ENCODE results near the gene RUNX2.

Gene RUNX2

DNA sequence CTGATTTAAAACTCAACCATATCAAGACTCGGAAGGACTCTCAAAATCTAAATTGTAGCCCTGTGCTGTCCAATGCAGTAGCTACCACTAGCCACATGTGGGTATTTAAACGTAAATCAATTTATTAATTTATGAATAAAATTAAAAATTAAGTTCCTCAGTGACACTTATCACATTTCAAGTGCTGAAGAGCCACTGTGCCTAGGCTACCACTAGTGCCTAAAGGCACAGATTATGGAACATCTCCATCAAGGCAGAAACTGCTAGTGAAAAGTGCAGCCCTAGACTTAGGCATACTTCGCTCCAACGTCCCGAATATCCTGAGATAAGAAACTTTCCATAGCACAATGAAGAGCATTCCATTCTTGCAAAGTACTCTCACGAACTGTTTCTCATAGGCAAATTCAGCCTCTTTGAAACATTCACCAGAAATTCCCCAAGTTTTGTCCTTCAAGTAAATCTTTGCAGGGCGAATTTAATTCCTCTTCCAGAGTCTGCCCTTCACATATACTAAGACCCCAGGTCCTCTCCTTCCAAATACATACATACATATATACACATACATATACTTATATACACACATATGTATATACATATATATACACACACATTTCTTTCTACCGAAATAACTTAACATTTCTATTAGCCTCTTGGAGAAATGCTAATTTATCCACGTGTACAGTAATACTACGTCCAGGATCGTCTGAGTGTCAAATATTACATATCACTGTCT is 48.3 kb downstream of the RUNX2 start:
- TF ChIP-seq, protein P1, sequence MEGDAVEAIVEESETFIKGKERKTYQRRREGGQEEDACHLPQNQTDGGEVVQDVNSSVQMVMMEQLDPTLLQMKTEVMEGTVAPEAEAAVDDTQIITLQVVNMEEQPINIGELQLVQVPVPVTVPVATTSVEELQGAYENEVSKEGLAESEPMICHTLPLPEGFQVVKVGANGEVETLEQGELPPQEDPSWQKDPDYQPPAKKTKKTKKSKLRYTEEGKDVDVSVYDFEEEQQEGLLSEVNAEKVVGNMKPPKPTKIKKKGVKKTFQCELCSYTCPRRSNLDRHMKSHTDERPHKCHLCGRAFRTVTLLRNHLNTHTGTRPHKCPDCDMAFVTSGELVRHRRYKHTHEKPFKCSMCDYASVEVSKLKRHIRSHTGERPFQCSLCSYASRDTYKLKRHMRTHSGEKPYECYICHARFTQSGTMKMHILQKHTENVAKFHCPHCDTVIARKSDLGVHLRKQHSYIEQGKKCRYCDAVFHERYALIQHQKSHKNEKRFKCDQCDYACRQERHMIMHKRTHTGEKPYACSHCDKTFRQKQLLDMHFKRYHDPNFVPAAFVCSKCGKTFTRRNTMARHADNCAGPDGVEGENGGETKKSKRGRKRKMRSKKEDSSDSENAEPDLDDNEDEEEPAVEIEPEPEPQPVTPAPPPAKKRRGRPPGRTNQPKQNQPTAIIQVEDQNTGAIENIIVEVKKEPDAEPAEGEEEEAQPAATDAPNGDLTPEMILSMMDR (IDR thresholded peaks at IDR 0.05; ENCODE audit: low read length) = no peak
- TF ChIP-seq EZH2 (IDR thresholded peaks at IDR 0.05; ENCODE audit: borderline replicate concordance, low read length) = no peak
- peak overlapping the region; percentile 75 for H3K4me3 ChIP-seq (ENCODE audit: low read depth, low read length, poor library complexity, severe bottlenecking)
- no peaks in the 10 kb centered on the region for H3K9me3 ChIP-seq (ENCODE audit: low read length)
- H3K79me2 ChIP-seq (ENCODE audit: insufficient read depth, low read length) = no peaks in the 10 kb centered on the region
- H3K4me2 ChIP-seq (ENCODE audit: low read length) = peak overlapping the region; percentile 73
- no peaks in the 10 kb centered on the region for H3F3A ChIP-seq (ENCODE audit: insufficient read depth, low read length)
- peak overlapping the region; percentile 85 for H3K9ac ChIP-seq (ENCODE audit: low read length)
- peaks cover 17% of the 10 kb centered on the region for H3K4me1 ChIP-seq (ENCODE audit: insufficient read depth, low read length, severe bottlenecking)
- no peak overlapping the region for H3K27ac ChIP-seq (ENCODE audit: low read depth, low read length, poor library complexity, severe bottlenecking)
- peak overlapping the region; percentile 29 for H2AFZ ChIP-seq (ENCODE audit: low read length)
- H3K9me2 ChIP-seq (ENCODE audit: low read depth, low read length) = no peaks in the 10 kb centered on the region
- H3K27me3 ChIP-seq (ENCODE audit: insufficient read depth, low read length) = no peaks in the 10 kb centered on the region
- H3K36me3 ChIP-seq (ENCODE audit: insufficient read depth, low read length) = no peaks in the 10 kb centered on the region
- no peaks in the 10 kb centered on the region for H4K20me1 ChIP-seq (ENCODE audit: insufficient read depth, low read length)

GRCh38 chr6:45377043-45377553 is 49.0 kb downstream of the RUNX2 start:
- Histone ChIP-seq H3F3A (ENCODE audit: insufficient read depth, low read length) (no peaks in the 10 kb centered on the region), H2AFZ (ENCODE audit: low read length) (peak overlapping the region; percentile 29), H4K20me1 (ENCODE audit: insufficient read depth, low read length) (no peaks in the 10 kb centered on the region), H3K9ac (ENCODE audit: low read length) (peak overlapping the region; percentile 85), H3K9me3 (ENCODE audit: low read length) (no peaks in the 10 kb centered on the region), H3K36me3 (ENCODE audit: insufficient read depth, low read length) (no peaks in the 10 kb centered on the region), H3K4me1 (ENCODE audit: insufficient read depth, low read length, severe bottlenecking) (peaks cover 17% of the 10 kb centered on the region), H3K4me2 (ENCODE audit: low read length) (peak overlapping the region; percentile 73), H3K4me3 (ENCODE audit: low read depth, low read length, poor library complexity, severe bottlenecking) (peak overlapping the region; percentile 75), H3K9me2 (ENCODE audit: low read depth, low read length) (no peaks in the 10 kb centered on the region), H3K79me2 (ENCODE audit: insufficient read depth, low read length) (no peaks in the 10 kb centered on the region), H3K27me3 (ENCODE audit: insufficient read depth, low read length) (no peaks in the 10 kb centered on the region), H3K27ac (ENCODE audit: low read depth, low read length, poor library complexity, severe bottlenecking) (no peak overlapping the region)
- no peak for TF ChIP-seq EZH2 (IDR thresholded peaks at IDR 0.05; ENCODE audit: borderline replicate concordance, low read length)

GRCh38 chr6:45377554-45378333 is 49.6 kb downstream of the RUNX2 start, which contains the start of gene SUPT3H:
TSS of gene SUPT3H (minus strand) at chr6:45377934.
- no peaks in the 10 kb centered on the region for H4K20me1 ChIP-seq (ENCODE audit: insufficient read depth, low read length)
- TF ChIP-seq, protein P1 (IDR thresholded peaks at IDR 0.05; ENCODE audit: low read length) = peak; percentile 11; the same call in 1 of the 2 replicates
- TF ChIP-seq EZH2 (IDR thresholded peaks at IDR 0.05; ENCODE audit: borderline replicate concordance, low read length) = no peak
- H3K9me3 ChIP-seq (ENCODE audit: low read length) = no peaks in the 10 kb centered on the region
- H3K4me1 ChIP-seq (ENCODE audit: insufficient read depth, low read length, severe bottlenecking) = peaks cover 17% of the 10 kb centered on the region
- no peaks in the 10 kb centered on the region for H3K9me2 ChIP-seq (ENCODE audit: low read depth, low read length)
- peak within 1 kb of the TSS; percentile 85 for H3K9ac ChIP-seq (ENCODE audit: low read length)
- H3K4me3 ChIP-seq (ENCODE audit: low read depth, low read length, poor library complexity, severe bottlenecking) = peak within 1 kb of the TSS; percentile 75
- peak within 1 kb of the TSS; percentile 73 for H3K4me2 ChIP-seq (ENCODE audit: low read length)
- no peak within 1 kb of the TSS for H3K27ac ChIP-seq (ENCODE audit: low read depth, low read length, poor library complexity, severe bottlenecking)
- H3K36me3 ChIP-seq (ENCODE audit: insufficient read depth, low read length) = no peaks in the 10 kb centered on the region
- no peaks in the 10 kb centered on the region for H3K79me2 ChIP-seq (ENCODE audit: insufficient read depth, low read length)
- peak within 1 kb of the TSS; percentile 66 for H2AFZ ChIP-seq (ENCODE audit: low read length)
- H3F3A ChIP-seq (ENCODE audit: insufficient read depth, low read length) = no peaks in the 10 kb centered on the region
- H3K27me3 ChIP-seq (ENCODE audit: insufficient read depth, low read length) = no peaks in the 10 kb centered on the region

Data from OCI-LY1 (cell line).